B cell (primary cell): ENCODE data around the gene COL26A1.

Experiments used
- EZH2 ChIP-seq: IDR thresholded peaks from 2 replicates; pipeline ENCODE4 v1.6.1; 2012; ENCODE audit warnings: borderline replicate concordance, low read depth, mild to moderate bottlenecking, moderate library complexity, low read length; ENCODE audit not compliant: insufficient read depth, poor library complexity, severe bottlenecking
- TF ChIP-seq, protein P1 (sequence below): fragments of 200-600 bp; IDR thresholded peaks from one replicate; pipeline ENCODE4 v1.8.0; 2022; ENCODE audit warnings: antibody characterized with exemption, mild to moderate bottlenecking

GRCh38 chr7:101565601-101566209, 203.0 kb downstream of the COL26A1 start:
- TF ChIP-seq, protein P1, sequence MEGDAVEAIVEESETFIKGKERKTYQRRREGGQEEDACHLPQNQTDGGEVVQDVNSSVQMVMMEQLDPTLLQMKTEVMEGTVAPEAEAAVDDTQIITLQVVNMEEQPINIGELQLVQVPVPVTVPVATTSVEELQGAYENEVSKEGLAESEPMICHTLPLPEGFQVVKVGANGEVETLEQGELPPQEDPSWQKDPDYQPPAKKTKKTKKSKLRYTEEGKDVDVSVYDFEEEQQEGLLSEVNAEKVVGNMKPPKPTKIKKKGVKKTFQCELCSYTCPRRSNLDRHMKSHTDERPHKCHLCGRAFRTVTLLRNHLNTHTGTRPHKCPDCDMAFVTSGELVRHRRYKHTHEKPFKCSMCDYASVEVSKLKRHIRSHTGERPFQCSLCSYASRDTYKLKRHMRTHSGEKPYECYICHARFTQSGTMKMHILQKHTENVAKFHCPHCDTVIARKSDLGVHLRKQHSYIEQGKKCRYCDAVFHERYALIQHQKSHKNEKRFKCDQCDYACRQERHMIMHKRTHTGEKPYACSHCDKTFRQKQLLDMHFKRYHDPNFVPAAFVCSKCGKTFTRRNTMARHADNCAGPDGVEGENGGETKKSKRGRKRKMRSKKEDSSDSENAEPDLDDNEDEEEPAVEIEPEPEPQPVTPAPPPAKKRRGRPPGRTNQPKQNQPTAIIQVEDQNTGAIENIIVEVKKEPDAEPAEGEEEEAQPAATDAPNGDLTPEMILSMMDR: no peak
- TF ChIP-seq EZH2: no peak
